H9 (cell line): ENCODE measurements around the gene ZMYM2. TPM values are rescaled to one million over a fixed set of nuclear protein-coding genes. Genes with fewer than 3 reads are reported as not detected.
A peak's percentile ranks its signal among the peaks of the same experiment; 100 is the strongest.

Source experiments
- DNase-seq: peaks from one replicate; pipeline ENCODE4 v3.0.0-alpha.2; 2017
- H2AFZ ChIP-seq: one replicate; pipeline ENCODE4 v1.6.1; 2013; ENCODE audit warnings: mild to moderate bottlenecking, low read length, control low read depth, moderate library complexity
- H2AK5ac ChIP-seq: 2 replicates; pipeline ENCODE4 v1.6.1; 2013; ENCODE audit warnings: low read length, control low read depth, mixed read lengths; ENCODE audit not compliant: insufficient read length
- H2BK120ac ChIP-seq: one replicate; pipeline ENCODE4 v1.6.1; 2013; ENCODE audit warnings: low read depth, mild to moderate bottlenecking, low read length, control low read depth, inconsistent platforms; ENCODE audit not compliant: poor library complexity, severe bottlenecking
- H2BK12ac ChIP-seq: 2 replicates; pipeline ENCODE4 v1.6.1; 2013; ENCODE audit warnings: low read length, control low read depth, mixed read lengths, low read depth; ENCODE audit not compliant: insufficient read length
- H2BK15ac ChIP-seq: 2 replicates; pipeline ENCODE4 v1.6.1; 2013; ENCODE audit warnings: low read depth, low read length, control low read depth
- H2BK20ac ChIP-seq: one replicate; pipeline ENCODE4 v1.6.1; 2013; ENCODE audit warnings: low read depth, mild to moderate bottlenecking, low read length, control low read depth, inconsistent platforms; ENCODE audit not compliant: poor library complexity, severe bottlenecking
- H2BK5ac ChIP-seq: 2 replicates; pipeline ENCODE4 v1.6.1; 2013; ENCODE audit warnings: low read length, control low read depth, mixed read lengths; ENCODE audit not compliant: insufficient read length
- H3K14ac ChIP-seq: 2 replicates; pipeline ENCODE4 v1.6.1; 2013; ENCODE audit warnings: low read length, control low read depth; ENCODE audit not compliant: insufficient read depth
- H3K18ac ChIP-seq: 2 replicates; pipeline ENCODE4 v1.6.1; 2013; ENCODE audit warnings: low read depth, mild to moderate bottlenecking, mixed read lengths, low read length, control low read depth; ENCODE audit not compliant: insufficient read length
- H3K23ac ChIP-seq: 2 replicates; pipeline ENCODE4 v1.6.1; 2013; ENCODE audit warnings: low read length, control low read depth, mixed read lengths, low read depth; ENCODE audit not compliant: insufficient read length
- H3K23me2 ChIP-seq: 2 replicates; pipeline ENCODE4 v1.6.1; 2013; ENCODE audit warnings: low read depth, mild to moderate bottlenecking, mixed read lengths, low read length, control low read depth; ENCODE audit not compliant: insufficient read length, poor library complexity, severe bottlenecking
- H3K27ac ChIP-seq: 2 replicates; pipeline ENCODE4 v1.5.1; 2013; ENCODE audit warnings: low read length, control low read depth, mixed read lengths, low read depth; ENCODE audit not compliant: insufficient read length
- H3K27me3 ChIP-seq: 2 replicates; pipeline ENCODE4 v1.6.1; 2013; ENCODE audit warnings: low read length, control low read depth, inconsistent platforms; ENCODE audit not compliant: insufficient read depth
- H3K4ac ChIP-seq: 2 replicates; pipeline ENCODE4 v1.6.1; 2013; ENCODE audit warnings: low read depth, mild to moderate bottlenecking, control low read depth, inconsistent platforms, low read length, moderate library complexity
- H3K4me1 ChIP-seq: 2 replicates; pipeline ENCODE4 v1.6.1; 2013; ENCODE audit warnings: low read length, control low read depth, inconsistent platforms; ENCODE audit not compliant: insufficient read depth
- H3K4me2 ChIP-seq: 2 replicates; pipeline ENCODE4 v1.6.1; 2013; ENCODE audit warnings: low read length, control low read depth, mixed read lengths; ENCODE audit not compliant: insufficient read length, insufficient read depth
- H3K56ac ChIP-seq: 2 replicates; pipeline ENCODE4 v1.6.1; 2013; ENCODE audit warnings: low read depth, mild to moderate bottlenecking, mixed read lengths, low read length, control low read depth; ENCODE audit not compliant: insufficient read length
- H3K79me1 ChIP-seq: 2 replicates; pipeline ENCODE4 v1.6.1; 2013; ENCODE audit warnings: low read depth, mild to moderate bottlenecking, moderate library complexity, low read length, control low read depth, inconsistent platforms; ENCODE audit not compliant: insufficient read depth, poor library complexity, severe bottlenecking
- H3K79me2 ChIP-seq: 2 replicates; pipeline ENCODE4 v1.6.1; 2013; ENCODE audit warnings: low read length, control low read depth, inconsistent platforms; ENCODE audit not compliant: insufficient read depth
- H3K9ac ChIP-seq: 2 replicates; pipeline ENCODE4 v1.6.1; 2013; ENCODE audit warnings: low read length, control low read depth, mixed read lengths; ENCODE audit not compliant: insufficient read length; ENCODE audit errors: extremely low read depth
- H3K9me3 ChIP-seq: one replicate; pipeline ENCODE4 v1.6.1; 2013; ENCODE audit warnings: low read depth, low read length, inconsistent platforms; ENCODE audit not compliant: control insufficient read depth
- H3T11ph ChIP-seq: one replicate; pipeline ENCODE4 v1.6.1; 2013; ENCODE audit warnings: mild to moderate bottlenecking, low read length, control low read depth, inconsistent platforms
- H4K20me1 ChIP-seq: one replicate; pipeline ENCODE4 v1.6.1; 2013; ENCODE audit not compliant: control insufficient read depth, insufficient read length, insufficient read depth
- H4K5ac ChIP-seq: 2 replicates; pipeline ENCODE4 v1.6.1; 2013; ENCODE audit warnings: low read depth, mild to moderate bottlenecking, mixed read lengths, low read length, control low read depth; ENCODE audit not compliant: insufficient read length
- H4K8ac ChIP-seq: replicated peaks from 2 replicates; pipeline ENCODE4 v1.6.1; 2013; ENCODE audit warnings: low read length, control low read depth, mixed read lengths, low read depth; ENCODE audit not compliant: insufficient read length
- H4K91ac ChIP-seq: 2 replicates; pipeline ENCODE4 v1.6.1; 2013; ENCODE audit warnings: low read depth, mild to moderate bottlenecking, moderate library complexity, mixed read lengths, low read length, control low read depth; ENCODE audit not compliant: insufficient read length
- H3K27ac Mint-ChIP-seq, 3 experiments: 2 replicates in 2 of 3; 3 replicates in 1 of 3; pipeline ENCODE4 v1.8.0; 2020 to 2021; ENCODE audit warnings: mixed read lengths in 3 of 3, mild to moderate bottlenecking in 1 of 3, moderate library complexity in 1 of 3
- H3K27me3 Mint-ChIP-seq: 2 replicates; pipeline ENCODE4 v1.8.0; 2021; ENCODE audit warnings: low read depth, mild to moderate bottlenecking, moderate library complexity, mixed read lengths
- H3K36me3 Mint-ChIP-seq, 3 experiments: 2 replicates in 2 of 3; 3 replicates in 1 of 3; pipeline ENCODE4 v1.8.0; 2020 to 2021; ENCODE audit warnings: low read depth in 3 of 3, mixed read lengths in 3 of 3; ENCODE audit not compliant: insufficient read depth in 1 of 3
- H3K4me1 Mint-ChIP-seq, 2 experiments: 2 replicates each; pipeline ENCODE4 v1.8.0; 2020; ENCODE audit warnings: mixed read lengths in 2 of 2
- H3K4me3 Mint-ChIP-seq, 2 experiments: 2 replicates in 1 of 2; 3 replicates in 1 of 2; pipeline ENCODE4 v1.8.0; 2020 to 2021; ENCODE audit warnings: mild to moderate bottlenecking in 2 of 2, mixed read lengths in 2 of 2, moderate library complexity in 1 of 2
- H3K9me3 Mint-ChIP-seq, 2 experiments: 2 replicates in 1 of 2; 3 replicates in 1 of 2; pipeline ENCODE4 v1.8.0; 2020; ENCODE audit warnings: mild to moderate bottlenecking in 2 of 2, mixed read lengths in 2 of 2, moderate library complexity in 1 of 2
- WGBS: extraction: QIAGEN DNeasy Blood & Tissue Kit; methylation state at CpG from one replicate; pipeline ENCODE4 v1.1.7; 2013; ENCODE audit warnings: missing lambda C conversion rate, low lambda C conversion rate, mixed read lengths; ENCODE audit not compliant: insufficient read length; ENCODE audit errors: extremely low coverage; 5-methylcytosine and 5-hydroxymethylcytosine counted together
- total RNA-seq: library from RNA; stranded (reverse); gene quantifications from 2 replicates; pipeline ENCODE4 v1.2.1, GENCODE V29; 2021
- TF ChIP-seq, protein P1 (sequence below): fragments of 200-600 bp; sonication (generic); conservative IDR thresholded peaks from 3 replicates; pipeline ENCODE4 v1.8.0; 2021; ENCODE audit warnings: antibody characterized with exemption, mild to moderate bottlenecking

The ZMYM2 gene
- total RNA-seq, 1 experiment from 2014 or later = 173 TPM

DNA sequence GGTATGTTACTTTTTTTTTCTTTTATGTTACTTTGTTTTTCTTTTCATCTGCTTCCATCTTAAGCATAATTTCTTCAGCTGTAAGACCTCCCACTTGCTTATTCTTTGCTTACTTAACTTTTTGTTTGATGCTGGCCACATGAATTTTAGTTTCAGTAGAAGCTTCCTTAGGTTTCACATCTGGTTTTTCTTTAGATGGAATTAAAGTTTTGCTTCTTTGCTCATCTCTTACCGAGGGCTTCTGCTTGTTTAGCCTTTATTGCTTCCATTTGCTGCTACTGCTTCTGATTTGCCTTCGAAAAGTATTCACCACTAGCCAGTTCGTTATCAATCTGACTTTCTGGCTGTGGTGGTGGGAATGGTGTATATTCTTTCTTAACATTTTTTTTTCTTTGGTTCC, 111.4 kb downstream of the ZMYM2 start:
- H2BK120ac ChIP-seq = no peak overlapping the region
- no peak overlapping the region for H3K23ac ChIP-seq
- H3T11ph ChIP-seq = no peak overlapping the region
- peak overlapping the region in 1 of 3 experiments; percentile 16; a peak in 1 of 7 replicates for H3K27ac Mint-ChIP-seq
- no peak overlapping the region for H3K4me2 ChIP-seq
- H4K5ac ChIP-seq = no peak overlapping the region
- no peak overlapping the region for H3K4me3 Mint-ChIP-seq
- peaks cover 32 to 75% (median 73%) of the 10 kb centered on the region in 3 experiments; a peak in 6 of 7 replicates for H3K36me3 Mint-ChIP-seq
- TF ChIP-seq, protein P1, sequence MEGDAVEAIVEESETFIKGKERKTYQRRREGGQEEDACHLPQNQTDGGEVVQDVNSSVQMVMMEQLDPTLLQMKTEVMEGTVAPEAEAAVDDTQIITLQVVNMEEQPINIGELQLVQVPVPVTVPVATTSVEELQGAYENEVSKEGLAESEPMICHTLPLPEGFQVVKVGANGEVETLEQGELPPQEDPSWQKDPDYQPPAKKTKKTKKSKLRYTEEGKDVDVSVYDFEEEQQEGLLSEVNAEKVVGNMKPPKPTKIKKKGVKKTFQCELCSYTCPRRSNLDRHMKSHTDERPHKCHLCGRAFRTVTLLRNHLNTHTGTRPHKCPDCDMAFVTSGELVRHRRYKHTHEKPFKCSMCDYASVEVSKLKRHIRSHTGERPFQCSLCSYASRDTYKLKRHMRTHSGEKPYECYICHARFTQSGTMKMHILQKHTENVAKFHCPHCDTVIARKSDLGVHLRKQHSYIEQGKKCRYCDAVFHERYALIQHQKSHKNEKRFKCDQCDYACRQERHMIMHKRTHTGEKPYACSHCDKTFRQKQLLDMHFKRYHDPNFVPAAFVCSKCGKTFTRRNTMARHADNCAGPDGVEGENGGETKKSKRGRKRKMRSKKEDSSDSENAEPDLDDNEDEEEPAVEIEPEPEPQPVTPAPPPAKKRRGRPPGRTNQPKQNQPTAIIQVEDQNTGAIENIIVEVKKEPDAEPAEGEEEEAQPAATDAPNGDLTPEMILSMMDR = no peak
- no peak overlapping the region for H3K18ac ChIP-seq
- H3K56ac ChIP-seq = no peak overlapping the region
- H3K9me3 Mint-ChIP-seq = no peaks in the 10 kb centered on the region
- no peaks in the 10 kb centered on the region for H3K4me1 Mint-ChIP-seq
- no peaks in the 10 kb centered on the region for H3K4me1 ChIP-seq
- no peak overlapping the region for H2BK12ac ChIP-seq
- no peaks in the 10 kb centered on the region for H3K27me3 Mint-ChIP-seq
- H3K9me3 ChIP-seq = no peaks in the 10 kb centered on the region
- H2BK15ac ChIP-seq = no peak overlapping the region
- H2BK20ac ChIP-seq = no peak overlapping the region
- H4K91ac ChIP-seq = no peak overlapping the region
- H3K79me2 ChIP-seq = no peaks in the 10 kb centered on the region
- no peaks in the 10 kb centered on the region for H4K20me1 ChIP-seq
- no peaks in the 10 kb centered on the region for H3K27me3 ChIP-seq
- H3K14ac ChIP-seq = no peak overlapping the region
- no peak overlapping the region for H2AFZ ChIP-seq
- H2AK5ac ChIP-seq = no peak overlapping the region
- H3K23me2 ChIP-seq = no peaks in the 10 kb centered on the region
- WGBS = no CpG with 5 or more reads among the region's 3 CpGs
- no peak for DNase-seq
- no peak overlapping the region for H3K27ac ChIP-seq
- H2BK5ac ChIP-seq = no peak overlapping the region
- H3K4ac ChIP-seq = no peak overlapping the region
- no peak overlapping the region for H3K9ac ChIP-seq
- no peaks in the 10 kb centered on the region for H3K79me1 ChIP-seq
- H4K8ac ChIP-seq = no peak overlapping the region
